ENCODE data around the gene MGAT4C.

DNA sequence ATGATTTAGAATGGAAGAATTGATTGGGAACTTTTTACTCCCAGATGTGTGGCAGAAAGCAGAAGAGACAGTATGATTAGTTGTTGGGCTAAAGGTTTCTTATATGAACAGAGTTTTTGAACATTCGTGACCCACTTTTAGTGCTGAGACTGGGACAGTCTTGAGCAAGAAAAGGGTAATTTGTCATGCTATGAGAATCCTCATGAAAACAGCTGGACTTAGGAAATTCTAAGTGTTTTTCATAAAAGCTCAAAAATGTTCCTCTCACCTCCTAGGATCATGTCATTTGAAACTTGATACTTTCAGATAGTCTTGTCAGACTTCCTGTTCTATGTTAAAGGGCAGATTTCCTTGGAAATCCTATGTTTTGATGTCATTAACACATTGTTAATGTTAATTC, 86.1 kb downstream of the MGAT4C start:
- TF ChIP-seq, protein P1, sequence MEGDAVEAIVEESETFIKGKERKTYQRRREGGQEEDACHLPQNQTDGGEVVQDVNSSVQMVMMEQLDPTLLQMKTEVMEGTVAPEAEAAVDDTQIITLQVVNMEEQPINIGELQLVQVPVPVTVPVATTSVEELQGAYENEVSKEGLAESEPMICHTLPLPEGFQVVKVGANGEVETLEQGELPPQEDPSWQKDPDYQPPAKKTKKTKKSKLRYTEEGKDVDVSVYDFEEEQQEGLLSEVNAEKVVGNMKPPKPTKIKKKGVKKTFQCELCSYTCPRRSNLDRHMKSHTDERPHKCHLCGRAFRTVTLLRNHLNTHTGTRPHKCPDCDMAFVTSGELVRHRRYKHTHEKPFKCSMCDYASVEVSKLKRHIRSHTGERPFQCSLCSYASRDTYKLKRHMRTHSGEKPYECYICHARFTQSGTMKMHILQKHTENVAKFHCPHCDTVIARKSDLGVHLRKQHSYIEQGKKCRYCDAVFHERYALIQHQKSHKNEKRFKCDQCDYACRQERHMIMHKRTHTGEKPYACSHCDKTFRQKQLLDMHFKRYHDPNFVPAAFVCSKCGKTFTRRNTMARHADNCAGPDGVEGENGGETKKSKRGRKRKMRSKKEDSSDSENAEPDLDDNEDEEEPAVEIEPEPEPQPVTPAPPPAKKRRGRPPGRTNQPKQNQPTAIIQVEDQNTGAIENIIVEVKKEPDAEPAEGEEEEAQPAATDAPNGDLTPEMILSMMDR (IDR thresholded peaks at IDR 0.05; ENCODE audit: control extremely low read depth in 1 of 3, insufficient read depth in 1 of 3, low read depth in 1 of 3, low read length in 3 of 3): no peak
- TF ChIP-seq EZH2 (IDR thresholded peaks at IDR 0.05; ENCODE audit: low read depth, low read length, severe bottlenecking) (no peak), EGR1 (IDR thresholded peaks at IDR 0.05; ENCODE audit: borderline replicate concordance, low read depth, low read length) (no peak), CREB1 (IDR thresholded peaks at IDR 0.05) (no peak), MAFK (IDR thresholded peaks at IDR 0.05; ENCODE audit: low read depth, low read length) (no peak), POLR2A (IDR thresholded peaks at IDR 0.05; ENCODE audit: control extremely low read depth in 1 of 2, low read depth in 2 of 2, low read length in 2 of 2) (no peak), CHD2 (IDR thresholded peaks at IDR 0.05; ENCODE audit: low read length) (no peak)
- TF ChIP-seq, protein P2, sequence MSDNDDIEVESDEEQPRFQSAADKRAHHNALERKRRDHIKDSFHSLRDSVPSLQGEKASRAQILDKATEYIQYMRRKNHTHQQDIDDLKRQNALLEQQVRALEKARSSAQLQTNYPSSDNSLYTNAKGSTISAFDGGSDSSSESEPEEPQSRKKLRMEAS (IDR thresholded peaks at IDR 0.05): no peak

Measured in H1 (cell line).